ENCODE data around the gene ZSCAN10. TPM values are rescaled to one million over a fixed set of nuclear protein-coding genes. Genes with fewer than 3 reads are reported as not detected.

ZSCAN10 gene
- total RNA-seq, 8 experiments from 2014 or later, result 0.17 to 0.71 (median 0.40) TPM; not detected in 2

DNA sequence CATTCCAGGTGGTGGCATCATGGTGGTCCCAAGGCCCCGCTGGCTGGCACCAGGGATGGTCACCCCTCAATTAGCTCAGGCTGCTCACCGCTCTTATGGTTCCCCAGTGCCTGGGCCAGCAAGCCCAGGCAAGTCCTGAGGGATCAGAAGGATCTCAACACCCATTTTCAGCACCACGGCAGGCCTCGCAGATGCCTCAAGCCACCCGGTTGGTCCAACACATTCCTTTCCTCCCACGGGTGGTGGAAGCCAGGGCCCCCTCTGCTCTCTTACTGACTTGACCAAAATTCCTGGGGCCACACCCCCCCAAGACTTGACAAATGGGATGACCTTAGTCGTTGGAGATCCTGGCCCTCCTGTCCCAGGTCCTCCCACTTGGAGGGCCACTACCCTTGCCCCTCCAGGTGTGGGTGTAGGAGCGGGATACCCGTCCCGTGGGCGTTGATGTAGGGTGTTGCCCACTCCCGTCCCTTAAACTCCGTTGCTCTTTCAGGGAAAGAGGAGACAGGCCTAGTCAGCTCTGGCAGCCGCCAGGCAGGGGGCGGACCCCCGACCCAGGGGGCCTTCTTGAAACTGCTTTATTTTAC is 19.2 kb upstream of the ZSCAN10 start:
- WGBS, 10 experiments, result 40 to 100% (median 92%) methylated on average over 1 to 7 of the region's 16 CpGs; no CpG with 5 or more reads in 4 of the 10 experiments
- ATAC-seq (replicated peaks in 6 of 8), result no peak
- in situ Hi-C loops (cut with MboI; ENCODE audit: low pct_unique_long_range_greater_than_20kb in 2 of 9, low sequenced_read_pairs in 9 of 9, unreplicated experiment in 9 of 9), result no loop called here
- Histone ChIP-seq H3K4me3 (no peak overlapping the region), H3K4me1 (replicated peaks in 1 of 2) (peaks cover 8 to 11% of the 10 kb centered on the region in 2 donors), H3K27ac (no peak overlapping the region)

- peaks cover 21 to 22% of the 10 kb centered on the region in 2 donors for H3K4me1 ChIP-seq (replicated peaks in 1 of 2)
- H3K4me3 ChIP-seq, result no peak overlapping the region
- in situ Hi-C loops (cut with MboI; ENCODE audit: low pct_unique_long_range_greater_than_20kb in 2 of 9, low sequenced_read_pairs in 9 of 9, unreplicated experiment in 9 of 9), result no loop called here
- H3K27ac ChIP-seq, result no peak overlapping the region
- WGBS, 10 experiments, result 53 to 100% (median 100%) methylated on average over 1 to 3 of the region's 14 CpGs; no CpG with 5 or more reads in 7 of the 10 experiments
- no peak for ATAC-seq (replicated peaks in 6 of 8)
Measured at GRCh38 chr16:3115561-3115960, 16.5 kb upstream of the ZSCAN10 start.

DNA sequence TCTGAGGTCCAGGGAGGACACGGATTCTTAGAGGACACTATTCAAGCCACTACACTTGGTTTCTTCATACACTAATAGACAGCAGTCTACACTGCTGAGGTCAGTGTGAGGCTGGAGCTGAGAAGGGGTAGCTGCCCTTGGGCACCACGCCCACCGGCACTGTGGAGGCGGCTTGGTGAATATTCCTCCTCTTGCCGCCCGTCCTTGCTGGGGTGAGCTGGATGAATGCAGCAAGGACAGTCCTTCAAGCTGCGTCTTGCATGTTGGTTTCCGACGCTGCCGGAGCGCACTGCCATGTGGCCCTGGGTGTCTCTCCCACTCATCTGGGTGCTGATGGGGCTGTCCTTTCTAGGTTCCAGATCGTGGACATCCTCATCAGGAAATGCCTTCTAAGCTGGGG is 15.9 kb upstream of the ZSCAN10 start:
- Histone ChIP-seq H3K4me3 (no peak overlapping the region), H3K27ac (no peak overlapping the region), H3K4me1 (replicated peaks in 1 of 2) (peaks cover 21 to 22% of the 10 kb centered on the region in 2 donors)
- ATAC-seq (replicated peaks in 6 of 8), result peak in 3 of 8 experiments; percentile 33 to 55 (median 53)
- in situ Hi-C loops (cut with MboI; ENCODE audit: low pct_unique_long_range_greater_than_20kb in 2 of 9, low sequenced_read_pairs in 9 of 9, unreplicated experiment in 9 of 9), result no loop called here
- 40 to 100% (median 90%) methylated on average over 1 to 8 of the region's 12 CpGs; no CpG with 5 or more reads in 3 of the 10 experiments for WGBS, 10 experiments

GRCh38 chr16:3113765-3114479 is 14.8 kb upstream of the ZSCAN10 start:
- 60 to 89% (median 78%) methylated on average over 1 to 10 of the region's 17 CpGs; no CpG with 5 or more reads in 3 of the 10 experiments for WGBS, 10 experiments
- ATAC-seq (replicated peaks in 6 of 8), result no peak
- H3K4me1 ChIP-seq (replicated peaks in 1 of 2), result peaks cover 21 to 22% of the 10 kb centered on the region in 2 donors
- no peak overlapping the region for H3K27ac ChIP-seq
- H3K4me3 ChIP-seq, result peak overlapping the region; percentile 92 to 99 (median 94)
- in situ Hi-C loops (cut with MboI; ENCODE audit: low pct_unique_long_range_greater_than_20kb in 2 of 9, low sequenced_read_pairs in 9 of 9, unreplicated experiment in 9 of 9), result no loop called here

DNA sequence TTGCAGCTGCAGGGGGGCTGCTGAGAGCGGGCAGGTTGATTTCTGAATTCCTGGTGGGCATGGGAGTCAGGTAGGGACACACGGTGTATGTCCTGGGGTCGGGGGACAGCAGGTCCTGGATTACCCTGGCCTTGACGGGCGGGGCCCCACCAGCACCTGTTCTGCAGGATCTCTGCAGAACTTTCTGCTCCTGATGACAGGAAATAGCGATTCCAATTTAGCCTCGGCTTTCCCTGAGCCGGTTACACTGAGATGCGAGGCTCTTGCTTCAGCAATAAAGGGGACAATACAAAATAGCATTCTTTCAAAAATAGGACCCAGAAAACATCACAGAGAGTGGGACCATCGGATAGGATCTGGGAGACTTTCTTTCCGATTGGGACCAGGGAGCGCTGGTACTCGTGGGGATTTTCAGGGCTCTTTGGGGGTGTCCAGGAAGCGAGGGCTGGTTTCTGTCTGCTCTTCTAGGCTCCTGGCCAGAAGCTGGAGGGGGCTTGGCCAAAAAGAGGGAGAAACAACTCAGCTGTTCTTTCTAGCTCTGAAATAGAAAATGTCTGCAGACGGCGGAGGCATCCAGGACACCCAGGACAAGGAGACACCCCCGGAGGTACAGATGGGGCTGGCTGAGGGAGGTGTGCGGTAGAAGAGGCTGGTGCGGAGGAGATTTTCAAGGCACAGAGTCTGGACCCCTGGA is 13.9 kb upstream of the ZSCAN10 start:
- Histone ChIP-seq H3K27ac (peak overlapping the region; percentile 53 to 82), H3K4me3 (peak overlapping the region; percentile 92 to 99 (median 94)), H3K4me1 (replicated peaks in 1 of 2) (peaks cover 21 to 22% of the 10 kb centered on the region in 2 donors)
- in situ Hi-C loops (cut with MboI; ENCODE audit: low pct_unique_long_range_greater_than_20kb in 2 of 9, low sequenced_read_pairs in 9 of 9, unreplicated experiment in 9 of 9), result no loop called here
- WGBS, 10 experiments, result 0 to 70% (median 10%) methylated on average over 1 to 11 of the region's 19 CpGs; no CpG with 5 or more reads in 3 of the 10 experiments
- ATAC-seq (replicated peaks in 6 of 8), result peak in 3 of 8 experiments; percentile 9 to 29 (median 9)

DNA sequence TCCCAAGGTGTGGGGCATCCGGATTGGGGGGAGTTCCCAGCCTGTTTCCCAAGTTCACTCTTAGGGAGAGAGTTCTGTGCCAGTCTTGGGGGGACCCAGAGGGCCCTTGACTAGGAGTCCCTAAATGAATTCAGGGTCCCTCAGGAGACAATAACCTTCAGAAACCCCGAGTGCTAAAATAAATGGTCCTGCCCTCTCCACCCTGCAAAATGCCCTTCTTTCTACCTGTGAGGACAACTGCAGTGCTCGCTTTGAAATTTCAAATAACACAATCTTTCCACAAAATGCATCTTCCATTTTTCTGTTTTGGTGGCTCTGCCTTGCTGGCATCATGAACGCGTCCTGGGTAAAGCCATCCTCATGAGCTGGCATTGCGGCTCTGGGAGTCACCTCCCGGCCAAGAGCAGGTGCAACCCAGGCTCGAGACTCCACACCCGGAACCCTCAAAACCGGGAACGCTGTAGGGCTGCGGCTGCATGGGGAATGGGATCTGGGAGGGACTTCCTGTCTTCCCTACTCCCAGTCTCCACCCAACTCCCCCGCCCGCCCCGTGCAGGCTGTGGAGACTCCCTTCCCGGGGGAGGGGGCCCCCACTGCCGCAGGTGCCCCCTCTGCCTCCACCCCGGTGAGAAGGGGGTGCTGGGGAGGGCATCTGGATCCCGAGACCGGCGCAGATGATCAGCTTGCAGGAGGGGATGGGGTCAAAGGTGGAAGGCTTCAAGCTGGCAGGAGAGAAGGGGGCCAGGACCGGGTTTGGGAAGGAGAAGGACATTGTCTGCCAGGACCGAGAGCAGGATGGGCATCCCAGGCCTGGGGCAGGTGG is 13.2 kb upstream of the ZSCAN10 start, which contains the start of gene ZNF205:
Gene ZNF205, plus strand, starts transcription at position 529 of the 823 bp plus-strand sequence. CDS start 845 bp downstream, outside the sequence.
- in situ Hi-C loops (cut with MboI; ENCODE audit: low pct_unique_long_range_greater_than_20kb in 2 of 9, low sequenced_read_pairs in 9 of 9, unreplicated experiment in 9 of 9), result no loop called here
- 0 to 33% (median 24%) methylated on average over 3 to 6 of the region's 23 CpGs; no CpG with 5 or more reads in 6 of the 10 experiments for WGBS, 10 experiments
- peak within 1 kb of the TSS; percentile 92 to 99 (median 94) for H3K4me3 ChIP-seq
- ATAC-seq (replicated peaks in 6 of 8), result peak; percentile 93 to 98 (median 96)
- H3K4me1 ChIP-seq (replicated peaks in 1 of 2), result peaks cover 21 to 22% of the 10 kb centered on the region in 2 donors
- peak within 1 kb of the TSS; percentile 53 to 82 for H3K27ac ChIP-seq

GRCh38 chr16:3106205-3106928 is 7.3 kb upstream of the ZSCAN10 start:
- 0 to 17% (median 0%) methylated on average over 1 to 16 of the region's 74 CpGs; no CpG with 5 or more reads in 3 of the 10 experiments for WGBS, 10 experiments
- Histone ChIP-seq H3K27ac (peak overlapping the region; percentile 78 to 81), H3K4me1 (replicated peaks in 1 of 2) (peaks cover 15 to 17% of the 10 kb centered on the region in 2 donors), H3K4me3 (peak overlapping the region; percentile 57 to 94 (median 67))
- in situ Hi-C loops (cut with MboI; ENCODE audit: low pct_unique_long_range_greater_than_20kb in 2 of 9, low sequenced_read_pairs in 9 of 9, unreplicated experiment in 9 of 9), result no loop called here
- peak; percentile 88 to 98 (median 96) for ATAC-seq (replicated peaks in 6 of 8)

DNA sequence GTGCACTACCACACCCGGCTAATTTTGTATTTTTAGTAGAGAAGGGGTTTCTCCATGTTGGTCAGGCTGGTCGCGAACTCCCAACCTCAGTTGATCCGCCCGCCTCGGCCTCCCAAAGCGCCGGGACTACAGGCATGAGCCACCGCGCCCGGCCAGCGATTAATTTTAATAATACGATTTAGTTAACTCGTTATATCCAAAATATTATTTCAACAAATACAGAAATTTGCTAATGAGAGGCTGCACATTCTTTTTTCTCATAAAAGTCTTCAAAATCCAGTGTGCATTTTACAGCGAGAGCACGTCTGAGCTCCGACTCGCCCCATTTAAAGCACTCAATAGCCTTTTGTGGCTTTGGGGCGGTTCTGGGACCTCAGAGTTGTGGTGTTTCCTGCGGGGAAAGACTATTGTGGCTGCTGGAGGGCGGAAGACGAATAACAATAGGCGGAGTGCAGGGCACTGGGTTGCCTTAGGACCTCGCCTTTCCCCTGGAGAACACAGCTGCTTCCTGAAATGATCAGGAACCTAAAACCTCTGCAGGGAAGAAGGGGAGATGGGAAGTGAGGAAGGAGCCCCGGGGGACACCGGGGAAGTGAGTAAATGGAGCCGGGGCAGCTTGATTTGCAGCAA is 2.9 kb upstream of the ZSCAN10 start:
- H3K4me1 ChIP-seq (replicated peaks in 1 of 2), result peaks cover 23 to 27% of the 10 kb centered on the region in 2 donors
- peak in 3 of 8 experiments; percentile 13 to 24 (median 21) for ATAC-seq (replicated peaks in 6 of 8)
- peak overlapping the region; percentile 27 to 66 for H3K27ac ChIP-seq
- WGBS, 10 experiments, result 10 to 51% (median 36%) methylated on average over 3 to 18 of the region's 27 CpGs; no CpG with 5 or more reads in 4 of the 10 experiments
- in situ Hi-C loops (cut with MboI; ENCODE audit: low pct_unique_long_range_greater_than_20kb in 2 of 9, low sequenced_read_pairs in 9 of 9, unreplicated experiment in 9 of 9), result no loop called here
- H3K4me3 ChIP-seq, result peak overlapping the region in 1 of 5 donors; percentile 0

DNA sequence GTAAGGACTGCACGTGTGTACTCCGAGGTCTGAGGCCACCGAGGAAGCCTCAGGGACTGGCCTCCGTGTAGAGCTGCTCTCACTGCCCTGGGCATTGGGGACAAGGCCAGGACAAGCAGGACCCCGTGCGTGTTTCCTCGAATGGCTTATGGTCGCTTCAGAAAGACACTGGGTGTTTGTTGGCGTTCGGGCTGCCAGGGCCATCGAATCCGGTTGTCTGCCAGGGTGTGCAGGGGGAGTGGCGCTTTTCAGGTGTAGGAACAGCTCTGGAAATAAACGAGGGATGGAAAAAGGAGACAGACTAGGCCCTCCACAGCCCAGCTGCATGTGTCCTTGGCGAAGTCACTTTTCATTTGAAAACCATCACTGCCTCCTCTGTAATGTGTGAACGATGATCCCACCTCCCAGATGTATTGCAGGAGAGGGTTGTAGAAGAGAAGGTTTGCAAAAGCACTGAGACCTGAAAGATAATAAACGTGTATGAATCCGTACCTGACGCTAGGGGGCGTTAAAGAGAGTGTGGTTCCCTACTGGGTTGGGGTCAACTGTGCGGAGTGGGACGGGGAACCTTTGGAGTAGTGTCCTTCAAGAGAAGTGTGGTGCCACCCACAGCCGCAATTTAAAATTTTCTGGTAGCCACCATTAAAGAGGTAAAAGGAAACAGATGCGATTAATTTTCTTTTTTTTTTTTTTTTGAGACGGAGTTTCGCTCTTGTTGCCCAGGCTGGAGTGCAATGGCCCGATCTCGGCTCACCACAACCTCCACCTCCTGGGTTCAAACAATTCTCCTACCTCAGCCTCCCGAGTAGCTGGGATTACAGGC is 2.1 kb upstream of the ZSCAN10 start:
- Histone ChIP-seq H3K27ac (peak overlapping the region in 1 of 2 donors; percentile 66), H3K4me3 (no peak overlapping the region), H3K4me1 (replicated peaks in 1 of 2) (peaks cover 23 to 27% of the 10 kb centered on the region in 2 donors)
- ATAC-seq (replicated peaks in 6 of 8), result no peak
- in situ Hi-C loops (cut with MboI; ENCODE audit: low pct_unique_long_range_greater_than_20kb in 2 of 9, low sequenced_read_pairs in 9 of 9, unreplicated experiment in 9 of 9), result no loop called here
- 27 to 94% (median 65%) methylated on average over 6 to 14 of the region's 29 CpGs; no CpG with 5 or more reads in 3 of the 10 experiments for WGBS, 10 experiments

DNA sequence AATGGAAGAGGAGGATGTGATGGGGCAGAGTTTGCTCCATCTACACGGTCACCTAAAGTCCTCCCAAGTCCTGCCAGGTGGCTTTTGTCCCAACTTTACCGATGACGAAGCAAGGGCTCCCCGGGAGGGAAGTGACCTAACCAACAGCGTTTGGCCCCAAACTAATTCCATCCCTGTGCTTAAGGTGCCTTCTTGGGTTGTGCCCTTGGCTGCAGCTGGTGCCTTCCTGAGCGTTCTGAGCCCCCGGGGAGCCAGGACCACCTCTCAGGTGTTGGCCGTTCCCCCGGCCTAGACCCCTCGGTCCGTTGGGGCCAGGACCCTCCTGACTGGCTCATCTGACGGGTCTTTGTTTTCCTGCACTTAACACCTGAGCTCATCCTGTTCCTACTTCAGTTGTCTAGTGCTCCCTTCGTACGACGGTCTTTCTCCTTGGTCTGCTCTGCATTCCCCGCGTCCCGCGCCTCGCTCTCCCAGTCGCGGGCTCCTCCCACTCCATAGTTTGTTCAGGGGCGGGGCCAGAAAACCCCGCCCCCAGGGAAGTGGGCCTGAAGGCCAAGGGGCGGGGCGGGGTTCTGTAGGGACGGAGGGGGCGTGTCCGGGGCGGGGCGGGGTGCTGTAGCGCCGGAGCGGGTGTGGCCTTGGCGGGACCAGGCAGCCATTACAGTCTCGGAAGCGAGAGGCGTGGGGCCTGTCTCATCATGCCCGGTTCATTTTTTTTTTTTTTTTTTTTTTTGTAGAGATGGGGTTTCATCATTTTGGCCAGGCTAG is 822 bp upstream of the ZSCAN10 start:
- in situ Hi-C loops (cut with MboI; ENCODE audit: low pct_unique_long_range_greater_than_20kb in 2 of 9, low sequenced_read_pairs in 9 of 9, unreplicated experiment in 9 of 9), result no loop called here
- Histone ChIP-seq H3K4me1 (replicated peaks in 1 of 2) (peaks cover 18 to 24% of the 10 kb centered on the region in 2 donors), H3K4me3 (peak overlapping the region in 1 of 5 donors; percentile 15), H3K27ac (no peak overlapping the region)
- ATAC-seq (replicated peaks in 6 of 8), result peak; percentile 82 to 94 (median 88)
- 0 to 43% (median 4%) methylated on average over 1 to 21 of the region's 39 CpGs; no CpG with 5 or more reads in 2 of the 10 experiments for WGBS, 10 experiments
